ENCODE data around the gene TTLL10. TPM values are rescaled to one million over a fixed set of nuclear protein-coding genes. Genes with fewer than 3 reads are reported as not detected.
A peak's percentile ranks its signal among the peaks of the same experiment; 100 is the strongest.

The TTLL10 gene
- total and polyA plus RNA-seq, 2 of the 4 experiments (the other 2 are of a cell fraction) = not detected

DNA sequence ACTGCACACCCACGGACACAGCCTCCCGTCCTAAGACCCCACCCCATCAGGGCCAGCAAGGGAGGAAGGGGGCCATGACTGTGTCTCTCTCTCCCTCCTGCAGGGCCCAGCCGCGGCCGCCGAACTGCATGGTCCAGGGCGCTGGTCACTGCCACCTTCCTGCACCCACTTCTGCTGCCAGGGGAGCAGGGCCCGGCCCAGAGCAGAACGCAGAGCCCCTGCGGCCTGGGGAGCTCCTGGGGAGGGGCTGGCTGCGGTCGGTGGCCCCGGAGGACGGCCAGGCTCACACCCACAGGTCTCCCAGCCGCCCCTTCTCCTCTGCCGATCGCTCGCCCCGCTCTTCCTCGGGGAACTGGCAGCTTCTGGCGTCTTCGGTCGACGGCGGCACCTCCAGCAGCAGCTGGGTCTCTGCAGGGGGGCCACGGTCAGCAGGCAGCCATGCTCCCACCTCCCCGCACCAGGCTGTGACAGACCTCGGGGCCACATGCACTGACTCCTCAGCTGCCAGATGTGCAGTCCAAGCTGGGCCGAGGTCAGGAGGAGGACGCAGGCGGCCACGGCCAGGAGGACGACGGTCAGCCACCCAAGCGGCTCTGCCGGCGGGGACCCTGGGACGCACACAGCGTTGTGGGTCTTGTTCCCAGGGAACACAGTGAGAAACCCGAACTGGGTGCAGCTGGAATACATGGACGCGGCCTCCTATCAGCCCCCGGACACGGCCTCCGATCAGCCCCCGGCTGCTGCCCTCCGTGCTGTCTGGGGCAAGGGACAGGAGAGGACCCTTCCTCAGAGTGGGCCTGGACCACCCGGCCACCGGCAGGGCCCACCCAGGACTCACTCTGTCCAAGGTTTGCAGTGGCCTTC is 30.1 kb downstream of the TTLL10 start:
- Histone ChIP-seq H2AFZ (replicated peaks; ENCODE audit: low read length, poor library complexity) (peak overlapping the region; percentile 43), H3K4me3 (ENCODE audit: insufficient read depth, low read depth, low read length) (no peak overlapping the region), H3K27me3 (ENCODE audit: control insufficient read depth, insufficient read depth, low read length) (no peaks in the 10 kb centered on the region; the same call in 1 of the 2 replicates), H3K4me1 (ENCODE audit: control insufficient read depth, insufficient read depth, low read length) (peaks cover 8% of the 10 kb centered on the region), H3K4ac (ENCODE audit: low read depth, low read length) (no peak overlapping the region), H4K91ac (ENCODE audit: insufficient read depth, low read depth, low read length) (no peak overlapping the region), H2AK9ac (replicated peaks; ENCODE audit: low read depth, low read length, poor library complexity) (peak overlapping the region; percentile 61), H2AK5ac (ENCODE audit: low read depth, low read length) (no peak overlapping the region), H3K36me3 (ENCODE audit: control insufficient read depth, insufficient read depth, low read length) (no peaks in the 10 kb centered on the region), H2BK20ac (ENCODE audit: low read depth, low read length) (no peak overlapping the region), H4K5ac (ENCODE audit: low read depth, low read length) (no peak overlapping the region), H3K9ac (ENCODE audit: low read depth, low read length) (no peak overlapping the region), H4K8ac (ENCODE audit: low read depth in 2 of 2, low read length in 2 of 2) (no peak overlapping the region), H3K14ac (replicated peaks; ENCODE audit: low read depth, low read length) (no peak overlapping the region), H3K4me2 (ENCODE audit: low read depth, low read length) (no peak overlapping the region), H4K20me1 (ENCODE audit: insufficient read depth, low read length) (no peaks in the 10 kb centered on the region), H3K27ac (ENCODE audit: insufficient read depth, low read length) (no peak overlapping the region), H3K23ac (ENCODE audit: low read depth, low read length) (no peak overlapping the region), H2BK15ac (ENCODE audit: low read depth, low read length) (no peak overlapping the region), H3K9me3 (ENCODE audit: control insufficient read depth, insufficient read depth, low read length) (no peaks in the 10 kb centered on the region), H3K79me1 (ENCODE audit: low read depth in 1 of 2, low read length in 2 of 2) (no peaks in the 10 kb centered on the region), H2BK120ac (ENCODE audit: low read depth, low read length) (no peak overlapping the region), H2BK5ac (ENCODE audit: low read depth, low read length, poor library complexity, severe bottlenecking) (no peak overlapping the region), H3K9me1 (ENCODE audit: insufficient read depth, low read length) (no peaks in the 10 kb centered on the region), H3K18ac (ENCODE audit: low read depth, low read length) (no peak overlapping the region), H3K56ac (ENCODE audit: extremely low read depth, insufficient read depth, low read length) (no peak overlapping the region)
- WGBS, 2 experiments (ENCODE audit: extremely low coverage in 2 of 2, insufficient read length in 1 of 2) = 63% methylated on average over 26 of the region's 49 CpGs; no CpG with 5 or more reads in 1 of the 2 experiments
- ChIA-PET POLR2A (ENCODE audit: unreplicated experiment) (no interaction called here), CTCF (no interaction called here)
- ATAC-seq (ENCODE audit: low read depth) (no peak), DNase-seq (no peak)
- in situ Hi-C loops (cut with MboI; ENCODE audit: low sequenced_read_pairs) (no loop called here), dilution Hi-C loops (cut with HindIII; ENCODE audit: low sequenced_read_pairs, unreplicated experiment) (no loop called here), intact Hi-C loops (cut with micrococcal nuclease) (no loop called here)
- no TSS peak for BruUV-seq (replicated peaks)
- TF ChIP-seq POLR2A (IDR thresholded peaks at IDR 0.05; ENCODE audit: low read depth, low read length) (no peak), RCOR1 (IDR thresholded peaks at IDR 0.05; ENCODE audit: insufficient replicate concordance, low read length) (no peak), FOS (IDR thresholded peaks at IDR 0.05; ENCODE audit: low read depth, low read length) (no peak), NFE2L2 (IDR thresholded peaks at IDR 0.05; ENCODE audit: low read depth, low read length) (no peak), MXI1 (IDR thresholded peaks at IDR 0.05; ENCODE audit: borderline replicate concordance, low read depth, low read length) (no peak), MAZ (IDR thresholded peaks at IDR 0.05; ENCODE audit: borderline replicate concordance, low read depth, low read length) (no peak), CHD1 (IDR thresholded peaks at IDR 0.05; ENCODE audit: low read depth, low read length) (no peak), RAD21 (IDR thresholded peaks at IDR 0.05; ENCODE audit: low read length) (no peak), MAFK (IDR thresholded peaks at IDR 0.05; ENCODE audit: low read depth, low read length) (no peak)
